ENCODE measurements around the gene AMFR. TPM values are rescaled to one million over a fixed set of nuclear protein-coding genes. Genes with fewer than 3 reads are reported as not detected.

Gene AMFR
- total RNA-seq, 1 experiment from 2014 or later = 48.1 TPM

GRCh38 chr16:56331399-56331798 lies 93.9 kb downstream of the AMFR start:
- H3K36me3 ChIP-seq (ENCODE audit: insufficient read depth, low read length, poor library complexity, severe bottlenecking) = no peaks in the 10 kb centered on the region
- H3K9me3 ChIP-seq (ENCODE audit: low read depth, low read length, poor library complexity, severe bottlenecking) = no peaks in the 10 kb centered on the region
- DNase-seq (ENCODE audit: low spot score) = no peak
- POLR2A ChIA-PET (ENCODE audit: low non-redundant PET) = no interaction called here
- no peak overlapping the region for H3K4me3 ChIP-seq (ENCODE audit: low read depth, low read length, poor library complexity, severe bottlenecking)
- CTCF ChIA-PET = no interaction called here
- TF ChIP-seq, protein P1, sequence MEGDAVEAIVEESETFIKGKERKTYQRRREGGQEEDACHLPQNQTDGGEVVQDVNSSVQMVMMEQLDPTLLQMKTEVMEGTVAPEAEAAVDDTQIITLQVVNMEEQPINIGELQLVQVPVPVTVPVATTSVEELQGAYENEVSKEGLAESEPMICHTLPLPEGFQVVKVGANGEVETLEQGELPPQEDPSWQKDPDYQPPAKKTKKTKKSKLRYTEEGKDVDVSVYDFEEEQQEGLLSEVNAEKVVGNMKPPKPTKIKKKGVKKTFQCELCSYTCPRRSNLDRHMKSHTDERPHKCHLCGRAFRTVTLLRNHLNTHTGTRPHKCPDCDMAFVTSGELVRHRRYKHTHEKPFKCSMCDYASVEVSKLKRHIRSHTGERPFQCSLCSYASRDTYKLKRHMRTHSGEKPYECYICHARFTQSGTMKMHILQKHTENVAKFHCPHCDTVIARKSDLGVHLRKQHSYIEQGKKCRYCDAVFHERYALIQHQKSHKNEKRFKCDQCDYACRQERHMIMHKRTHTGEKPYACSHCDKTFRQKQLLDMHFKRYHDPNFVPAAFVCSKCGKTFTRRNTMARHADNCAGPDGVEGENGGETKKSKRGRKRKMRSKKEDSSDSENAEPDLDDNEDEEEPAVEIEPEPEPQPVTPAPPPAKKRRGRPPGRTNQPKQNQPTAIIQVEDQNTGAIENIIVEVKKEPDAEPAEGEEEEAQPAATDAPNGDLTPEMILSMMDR (conservative IDR thresholded peaks at IDR 0.05; ENCODE audit: low read depth, low read length) = no peak
- no peak for TF ChIP-seq EZH2 (IDR thresholded peaks at IDR 0.05; ENCODE audit: borderline replicate concordance, low read depth, low read length, poor library complexity, severe bottlenecking)
- intact Hi-C loops (cut with micrococcal nuclease; ENCODE audit: unreplicated experiment) = no loop called here
- no peak overlapping the region for H3K27ac ChIP-seq (ENCODE audit: low read depth, low read length, poor library complexity, severe bottlenecking)
- H3K4me1 ChIP-seq (ENCODE audit: insufficient read depth, low read length, poor library complexity, severe bottlenecking) = no peaks in the 10 kb centered on the region
- no peaks in the 10 kb centered on the region for H3K27me3 ChIP-seq (replicated peaks; ENCODE audit: insufficient read depth, low read depth, low read length, poor library complexity)
- BruUV-seq (replicated peaks) = no TSS peak

DNA sequence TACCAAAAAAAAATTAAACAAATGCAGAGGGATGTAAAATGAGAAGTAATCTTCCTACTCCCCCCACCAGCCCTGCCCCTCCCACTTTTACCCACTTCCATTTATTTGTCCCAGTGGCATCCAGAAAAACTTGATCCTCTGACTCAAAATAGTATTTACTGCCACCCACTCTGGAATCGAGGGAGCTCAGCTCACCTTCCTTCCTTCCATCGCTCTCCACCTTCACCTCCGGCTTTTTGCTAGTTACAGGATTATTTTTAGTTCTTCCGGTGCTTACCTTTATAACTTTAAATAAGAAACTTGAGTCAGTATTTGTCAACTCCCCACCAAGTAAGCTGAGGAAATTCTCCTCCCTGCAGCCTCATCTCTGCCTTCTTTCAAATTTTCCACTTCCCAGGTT lies 94.9 kb downstream of the AMFR start:
- ChIA-PET CTCF (interaction anchor here (0.8 kb wide), 1 partner anchor 371 kb away, joined by 3 read pairs; no protein-coding TSS in a partner anchor), POLR2A (ENCODE audit: low non-redundant PET) (interaction anchor here (0.5 kb wide), 1 partner anchor 13 kb away, joined by 3 read pairs; no protein-coding TSS in a partner anchor)
- no TSS peak for BruUV-seq (replicated peaks)

DNA sequence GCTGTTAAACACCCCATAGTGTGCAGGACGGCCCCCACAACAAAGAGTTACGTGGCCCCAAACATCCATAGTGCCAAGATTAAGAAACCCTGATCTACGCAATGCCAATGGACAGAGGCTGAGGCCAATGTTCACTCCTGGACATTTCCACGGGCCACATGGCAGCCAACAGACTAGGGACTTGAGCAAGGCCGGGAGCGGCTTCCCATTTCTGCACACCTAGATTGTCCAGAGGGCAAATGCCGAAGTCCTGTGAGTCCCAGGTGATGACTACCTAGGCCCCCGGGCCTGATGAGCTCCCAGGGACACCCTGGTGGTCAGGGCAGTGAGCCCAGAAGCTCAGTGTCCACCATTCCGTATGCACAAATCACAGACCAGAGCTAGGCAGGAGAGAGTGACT lies 95.5 kb downstream of the AMFR start:
- Histone ChIP-seq H3K4me3 (ENCODE audit: low read depth, low read length, poor library complexity, severe bottlenecking) (no peak overlapping the region), H3K27me3 (replicated peaks; ENCODE audit: insufficient read depth, low read depth, low read length, poor library complexity) (no peaks in the 10 kb centered on the region), H3K36me3 (ENCODE audit: insufficient read depth, low read length, poor library complexity, severe bottlenecking) (no peaks in the 10 kb centered on the region), H3K4me1 (ENCODE audit: insufficient read depth, low read length, poor library complexity, severe bottlenecking) (no peaks in the 10 kb centered on the region), H3K27ac (ENCODE audit: low read depth, low read length, poor library complexity, severe bottlenecking) (no peak overlapping the region), H3K9me3 (ENCODE audit: low read depth, low read length, poor library complexity, severe bottlenecking) (no peaks in the 10 kb centered on the region)
- ChIA-PET POLR2A (ENCODE audit: low non-redundant PET) (interaction anchor here (0.5 kb wide), 1 partner anchor 13 kb away, joined by 3 read pairs; no protein-coding TSS in a partner anchor), CTCF (interaction anchor here (0.8 kb wide), 1 partner anchor 372 kb away, joined by 3 read pairs; no protein-coding TSS in a partner anchor)
- TF ChIP-seq, protein P1 (conservative IDR thresholded peaks at IDR 0.05; ENCODE audit: low read depth, low read length) = no peak
- no peak for TF ChIP-seq EZH2 (IDR thresholded peaks at IDR 0.05; ENCODE audit: borderline replicate concordance, low read depth, low read length, poor library complexity, severe bottlenecking)
- DNase-seq (ENCODE audit: low spot score) = no peak
- intact Hi-C loops (cut with micrococcal nuclease; ENCODE audit: unreplicated experiment) = no loop called here
- no TSS peak for BruUV-seq (replicated peaks)

More for the DNA sequence above, 94.9 kb downstream of the AMFR start:
- H3K4me1 ChIP-seq (ENCODE audit: insufficient read depth, low read length, poor library complexity, severe bottlenecking) = no peaks in the 10 kb centered on the region
- H3K4me3 ChIP-seq (ENCODE audit: low read depth, low read length, poor library complexity, severe bottlenecking) = no peak overlapping the region
- no peaks in the 10 kb centered on the region for H3K36me3 ChIP-seq (ENCODE audit: insufficient read depth, low read length, poor library complexity, severe bottlenecking)
- no peak for DNase-seq (ENCODE audit: low spot score)
- H3K27ac ChIP-seq (ENCODE audit: low read depth, low read length, poor library complexity, severe bottlenecking) = no peak overlapping the region
- intact Hi-C loops (cut with micrococcal nuclease; ENCODE audit: unreplicated experiment) = no loop called here
- no peak for TF ChIP-seq EZH2 (IDR thresholded peaks at IDR 0.05; ENCODE audit: borderline replicate concordance, low read depth, low read length, poor library complexity, severe bottlenecking)
- TF ChIP-seq, protein P1 (conservative IDR thresholded peaks at IDR 0.05; ENCODE audit: low read depth, low read length) = no peak
- no peaks in the 10 kb centered on the region for H3K27me3 ChIP-seq (replicated peaks; ENCODE audit: insufficient read depth, low read depth, low read length, poor library complexity)
- no peaks in the 10 kb centered on the region for H3K9me3 ChIP-seq (ENCODE audit: low read depth, low read length, poor library complexity, severe bottlenecking)
